Medulla oblongata (tissue), 1 donor: ENCODE results near the gene BCL7A.
"Not testable (repeated sequence)": the region's sequence is repeated elsewhere in the genome, so short reads cannot be mapped to it uniquely, and the experiment has no call there.

Experiments used
- DNase-seq: peaks from one replicate; pipeline ENCODE4 v3.0.0-alpha.2; 2015; ENCODE audit errors: extremely low spot score

BCL7A gene

GRCh38 chr12:122054842-122055520 is 33.3 kb downstream of the BCL7A start:
- DNase-seq, result no peak

- DNase-seq, result not testable (repeated sequence)
These were observed 34.7 kb downstream of the BCL7A start for GRCh38 chr12:122056406-122056805.

GRCh38 chr12:122057007-122057735 is 35.5 kb downstream of the BCL7A start:
- no peak for DNase-seq

- DNase-seq, result no peak
These were observed 36.1 kb downstream of the BCL7A start for GRCh38 chr12:122057769-122058168.

- no peak for DNase-seq
These were observed 37.0 kb downstream of the BCL7A start for GRCh38 chr12:122058549-122059149.

GRCh38 chr12:122059203-122059960 is 37.7 kb downstream of the BCL7A start:
- no peak for DNase-seq

- DNase-seq, result no peak
These were observed 38.4 kb downstream of the BCL7A start for GRCh38 chr12:122060081-122060501.

- DNase-seq, result no peak
These were observed 39.6 kb downstream of the BCL7A start for GRCh38 chr12:122061253-122061652.

- DNase-seq, result peak; percentile 61
These were observed 41.4 kb downstream of the BCL7A start for GRCh38 chr12:122062832-122063693.

GRCh38 chr12:122063694-122064024 is 42.0 kb downstream of the BCL7A start:
- peak; percentile 45 for DNase-seq

- peak; percentile 87 for DNase-seq
These were observed 42.5 kb downstream of the BCL7A start for GRCh38 chr12:122064025-122064777.

- DNase-seq, result no peak
These were observed 43.3 kb downstream of the BCL7A start for GRCh38 chr12:122064780-122065588.

GRCh38 chr12:122067548-122067947 is 45.9 kb downstream of the BCL7A start:
- no peak for DNase-seq

- no peak for DNase-seq
These were observed 46.3 kb downstream of the BCL7A start for GRCh38 chr12:122067966-122068365.

GRCh38 chr12:122072031-122072970 is 50.6 kb downstream of the BCL7A start:
- no peak for DNase-seq

- no peak for DNase-seq
These were observed 52.1 kb downstream of the BCL7A start for GRCh38 chr12:122073815-122074214.

GRCh38 chr12:122076743-122077495 is 55.2 kb downstream of the BCL7A start:
- DNase-seq, result no peak
